Gastrocnemius medialis (tissue), 4 donors: ENCODE data around the gene ATP6V1B1. TPM values are rescaled to one million over a fixed set of nuclear protein-coding genes. Genes with fewer than 3 reads are reported as not detected.

Source experiments
- ATAC-seq, 2 donors: fragments of 150-250 bp; one replicate each; pipeline ENCODE4 v1.9.1; 2016
- DNase-seq, 2 donors: peaks; one replicate each; pipeline ENCODE4 v3.0.0-alpha.2; 2019
- H3K27ac ChIP-seq, 4 donors: fragments of 200-600 bp; sonication (generic); 1 replicate in 1 of 4; 2 replicates in 3 of 4; pipeline ENCODE4 v1.5.1; 2016 to 2018; ENCODE audit warnings: mild to moderate bottlenecking in 2 of 4, moderate library complexity in 1 of 4
- H3K27me3 ChIP-seq, 3 donors: fragments of 200-600 bp; sonication (generic) in 2 of 3; 1 replicate in 1 of 3; 2 replicates in 2 of 3; pipeline versions ENCODE4 v1.5.1 to v1.6.0; 2016 to 2019; ENCODE audit warnings: mild to moderate bottlenecking in 1 of 3, moderate library complexity in 1 of 3
- H3K36me3 ChIP-seq, 2 donors: fragments of 200-600 bp; sonication (generic) in 1 of 2; one replicate each; pipeline ENCODE4 v1.5.1; 2017 to 2018
- H3K4me1 ChIP-seq, 2 donors: fragments of 200-600 bp; sonication (generic) in 1 of 2; one replicate each; pipeline ENCODE4 v1.5.1; 2016 to 2017; ENCODE audit warnings: mild to moderate bottlenecking in 2 of 2
- H3K4me3 ChIP-seq, 4 donors: fragments of 200-600 bp; sonication (generic) in 3 of 4; 1 replicate in 1 of 4; 2 replicates in 3 of 4; pipeline ENCODE4 v1.5.1; 2016 to 2019; ENCODE audit warnings: mild to moderate bottlenecking in 2 of 4
- H3K9me3 ChIP-seq, 3 donors: fragments of 200-600 bp; sonication (generic) in 2 of 3; 1 replicate in 1 of 3; 2 replicates in 2 of 3; pipeline ENCODE4 v1.5.1; 2016 to 2019
- POLR2A ChIP-seq, 2 donors: fragments of 450-650 bp; IDR thresholded peaks; one replicate each; pipeline ENCODE4 v1.6.1; 2017; ENCODE audit warnings: antibody characterized with exemption in 2 of 2, mild to moderate bottlenecking in 2 of 2, moderate library complexity in 2 of 2
- in situ Hi-C, 4 donors: fragments of 200-750 bp; cut with MboI; loops; one replicate each; pipeline versions ENCODE4 v1.15.0 to v1.8.0; 2017; ENCODE audit warnings: low sequenced_read_pairs in 4 of 4
- intact Hi-C: fragments of 100-400 bp; cut with DNase I; formaldehyde crosslinking; loops from one replicate; pipeline ENCODE4 v1.15.1; 2023; ENCODE audit warnings: low total_unique reads
- total RNA-seq, 4 donors: library from RNA; depleted of rRNA; stranded (reverse); fragments of >200 nt; gene quantifications; one replicate each; pipeline versions ENCODE4 v1.1.0 to v1.2.3, GENCODE V29; 2016
- TF ChIP-seq, protein P1 (sequence below), 5 experiments: fragments of 450-650 bp in 3 of 5; fragments of 200-600 bp in 2 of 5; sonication (generic) in 2 of 5; IDR thresholded peaks in 4 of 5; conservative IDR thresholded peaks in 1 of 5; 1 replicate in 4 of 5; 2 replicates in 1 of 5; pipeline ENCODE4 v1.5.1; 2016 to 2019; ENCODE audit warnings: antibody characterized with exemption in 5 of 5, mild to moderate bottlenecking in 3 of 5, moderate library complexity in 3 of 5

The ATP6V1B1 gene
- total RNA-seq, 4 donors from 2014 or later = 2.3 TPM; not detected in 3

DNA sequence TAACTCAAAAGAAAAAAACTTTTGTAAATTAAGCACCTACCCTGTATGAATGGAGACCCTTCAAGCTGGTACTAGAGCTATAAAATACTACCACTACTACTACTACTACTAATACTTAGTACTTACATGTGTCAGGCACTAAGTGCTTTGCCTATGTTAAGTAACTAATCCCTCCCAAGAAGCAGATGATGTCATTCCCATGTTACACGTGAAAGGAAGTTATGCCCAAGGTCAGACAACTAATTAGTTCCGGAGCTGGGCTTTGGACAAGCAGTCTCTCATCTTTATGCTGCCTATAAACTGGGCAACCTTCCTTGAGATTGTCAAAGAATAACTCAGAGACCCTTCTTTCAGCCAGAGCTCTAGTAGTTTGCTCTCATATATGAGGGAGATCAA, 13.9 kb upstream of the ATP6V1B1 start:
- Histone ChIP-seq H3K4me3 (no peak overlapping the region), H3K9me3 (no peaks in the 10 kb centered on the region), H3K27me3 (peaks cover 0 to 3% (median 0%) of the 10 kb centered on the region in 3 donors), H3K36me3 (no peaks in the 10 kb centered on the region), H3K4me1 (no peaks in the 10 kb centered on the region), H3K27ac (no peak overlapping the region)
- TF ChIP-seq, protein P1, sequence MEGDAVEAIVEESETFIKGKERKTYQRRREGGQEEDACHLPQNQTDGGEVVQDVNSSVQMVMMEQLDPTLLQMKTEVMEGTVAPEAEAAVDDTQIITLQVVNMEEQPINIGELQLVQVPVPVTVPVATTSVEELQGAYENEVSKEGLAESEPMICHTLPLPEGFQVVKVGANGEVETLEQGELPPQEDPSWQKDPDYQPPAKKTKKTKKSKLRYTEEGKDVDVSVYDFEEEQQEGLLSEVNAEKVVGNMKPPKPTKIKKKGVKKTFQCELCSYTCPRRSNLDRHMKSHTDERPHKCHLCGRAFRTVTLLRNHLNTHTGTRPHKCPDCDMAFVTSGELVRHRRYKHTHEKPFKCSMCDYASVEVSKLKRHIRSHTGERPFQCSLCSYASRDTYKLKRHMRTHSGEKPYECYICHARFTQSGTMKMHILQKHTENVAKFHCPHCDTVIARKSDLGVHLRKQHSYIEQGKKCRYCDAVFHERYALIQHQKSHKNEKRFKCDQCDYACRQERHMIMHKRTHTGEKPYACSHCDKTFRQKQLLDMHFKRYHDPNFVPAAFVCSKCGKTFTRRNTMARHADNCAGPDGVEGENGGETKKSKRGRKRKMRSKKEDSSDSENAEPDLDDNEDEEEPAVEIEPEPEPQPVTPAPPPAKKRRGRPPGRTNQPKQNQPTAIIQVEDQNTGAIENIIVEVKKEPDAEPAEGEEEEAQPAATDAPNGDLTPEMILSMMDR (IDR thresholded peaks at IDR 0.05 in 4 of 5, conservative IDR thresholded peaks at IDR 0.05 in 1 of 5) = no peak
- no peak for TF ChIP-seq POLR2A (IDR thresholded peaks at IDR 0.05)
- no peak for ATAC-seq
- intact Hi-C loops (no loop called here), in situ Hi-C loops (loop anchor here in 1 of 4 donors (10.0 kb wide), 1 partner anchor 47 kb away; no protein-coding TSS in a partner anchor)
- no peak for DNase-seq

DNA sequence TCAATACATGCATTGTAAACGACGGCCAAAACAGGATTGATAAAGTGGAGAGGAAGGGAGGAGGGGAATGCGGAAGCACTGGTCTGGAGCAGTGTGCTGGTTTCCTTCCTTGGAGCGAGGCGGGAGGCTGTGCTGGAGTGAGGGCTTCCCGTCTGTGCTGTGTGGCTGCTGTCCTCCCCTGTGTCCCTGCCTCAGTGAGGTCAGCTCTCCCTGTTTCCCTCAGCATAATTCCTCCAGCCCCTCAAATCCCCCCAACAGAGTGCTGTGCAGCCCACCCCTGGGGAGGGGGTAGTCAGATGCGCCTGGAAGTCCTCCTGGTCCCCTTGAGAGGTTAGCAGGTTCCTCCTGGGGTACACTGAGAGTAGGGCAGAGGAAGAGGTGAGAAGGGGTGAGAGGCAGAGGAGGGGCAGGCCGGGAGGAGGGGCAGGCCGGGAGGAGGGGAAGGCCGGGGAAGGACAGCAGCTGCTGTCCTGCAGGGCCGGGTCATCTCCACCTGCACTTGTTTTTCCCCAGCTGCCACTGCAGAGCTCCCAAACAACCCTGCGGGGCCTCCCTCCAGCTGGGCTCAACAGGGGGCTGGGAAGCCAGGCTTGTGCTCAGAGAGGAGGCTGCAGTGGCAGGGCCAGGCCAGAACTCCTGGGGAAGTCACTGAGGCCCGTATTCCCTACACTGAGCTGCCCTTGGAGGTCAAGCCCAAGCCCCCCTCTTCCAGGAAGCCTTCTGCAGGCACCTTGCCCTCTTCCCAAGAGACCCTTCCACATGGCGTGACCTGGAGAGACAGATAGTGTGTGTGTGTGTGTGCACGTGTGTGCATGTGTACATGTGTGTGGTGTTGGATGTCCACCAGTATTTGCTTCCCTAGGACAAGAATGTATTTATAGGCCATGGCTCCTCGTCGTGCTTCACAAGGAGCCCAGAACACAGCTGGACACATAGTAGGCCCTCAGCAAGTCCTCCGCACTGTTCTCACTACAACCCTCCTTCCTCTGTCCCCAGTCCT, 13.2 kb upstream of the ATP6V1B1 start:
- Histone ChIP-seq H3K4me1 (no peaks in the 10 kb centered on the region), H3K27me3 (peaks cover 0 to under 1% (median 0%) of the 10 kb centered on the region in 3 donors), H3K4me3 (no peak overlapping the region), H3K27ac (no peak overlapping the region), H3K36me3 (no peaks in the 10 kb centered on the region), H3K9me3 (no peaks in the 10 kb centered on the region)
- no peak for ATAC-seq
- in situ Hi-C loops (loop anchor here in 1 of 4 donors (10.0 kb wide), 1 partner anchor 48 kb away; no protein-coding TSS in a partner anchor), intact Hi-C loops (no loop called here)
- no peak for DNase-seq
- TF ChIP-seq POLR2A (IDR thresholded peaks at IDR 0.05) = no peak
- TF ChIP-seq, protein P1 (IDR thresholded peaks at IDR 0.05 in 4 of 5, conservative IDR thresholded peaks at IDR 0.05 in 1 of 5) = no peak

DNA sequence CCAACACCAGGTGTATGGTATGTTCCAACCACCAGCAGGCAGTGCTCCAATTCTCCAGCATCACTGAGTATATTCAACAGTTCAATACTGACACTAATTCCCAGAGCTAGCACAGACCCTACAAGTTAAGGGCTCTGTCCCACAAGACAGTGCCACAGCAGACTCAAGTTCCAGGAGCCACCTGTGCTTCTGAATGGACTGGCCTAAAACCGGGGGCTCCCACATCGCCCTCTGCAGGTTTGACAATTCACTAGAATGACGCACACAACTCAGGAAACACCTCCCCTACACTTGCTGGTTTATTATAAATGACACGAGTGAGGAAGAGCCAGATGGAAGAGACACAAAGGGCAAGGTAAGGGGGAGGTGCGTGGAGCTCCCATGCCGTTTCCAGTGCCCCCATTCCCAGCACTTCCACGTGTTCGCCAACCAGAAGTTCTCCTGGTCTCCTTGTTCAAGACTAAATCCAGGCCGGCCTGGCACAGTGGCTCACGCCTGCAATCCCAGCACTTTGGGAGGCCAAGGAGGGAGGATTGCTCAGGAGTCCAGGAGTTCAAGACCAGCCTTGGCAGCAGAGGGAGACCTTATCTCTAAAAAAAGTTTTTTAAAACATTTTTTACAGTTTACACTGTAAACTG, 12.2 kb upstream of the ATP6V1B1 start:
- no peak overlapping the region for H3K27ac ChIP-seq
- ATAC-seq (no peak), DNase-seq (no peak)
- intact Hi-C loops (no loop called here), in situ Hi-C loops (loop anchor here in 1 of 4 donors (10.0 kb wide), 1 partner anchor 49 kb away; no protein-coding TSS in a partner anchor)
- no peaks in the 10 kb centered on the region for H3K4me1 ChIP-seq
- H3K36me3 ChIP-seq = no peaks in the 10 kb centered on the region
- no peak overlapping the region for H3K4me3 ChIP-seq
- H3K27me3 ChIP-seq = no peaks in the 10 kb centered on the region
- no peak for TF ChIP-seq POLR2A (IDR thresholded peaks at IDR 0.05)
- TF ChIP-seq, protein P1 (IDR thresholded peaks at IDR 0.05 in 4 of 5, conservative IDR thresholded peaks at IDR 0.05 in 1 of 5) = no peak
- no peaks in the 10 kb centered on the region for H3K9me3 ChIP-seq

DNA sequence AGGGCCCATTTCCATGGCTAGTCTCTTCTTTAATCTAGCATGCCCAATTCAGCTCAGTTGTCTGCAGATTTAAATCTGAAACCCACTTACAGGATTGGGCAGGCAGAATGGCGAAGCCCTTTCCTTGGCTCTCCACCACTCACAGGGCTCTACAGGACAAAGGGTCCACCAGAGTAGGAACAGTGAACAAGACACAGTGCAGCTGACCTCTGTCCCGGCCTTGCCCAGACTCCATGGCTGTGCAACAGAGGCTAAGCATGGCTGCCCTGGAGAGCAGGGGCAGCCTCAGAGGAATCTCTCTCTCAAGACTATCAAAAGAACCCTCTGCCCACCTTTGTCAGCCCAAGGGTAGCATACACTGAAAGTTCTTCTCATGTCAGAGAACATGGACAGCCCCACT, 9.7 kb upstream of the ATP6V1B1 start:
- DNase-seq (no peak), ATAC-seq (no peak)
- no peaks in the 10 kb centered on the region for H3K36me3 ChIP-seq
- no peaks in the 10 kb centered on the region for H3K9me3 ChIP-seq
- in situ Hi-C loops = loop anchor here in 1 of 4 donors (10.0 to 25.0 kb wide), 2 partner anchors 51 to 139 kb away; partner anchors contain the start of gene FIGLA
- no peak overlapping the region for H3K27ac ChIP-seq
- no peak overlapping the region for H3K4me3 ChIP-seq
- TF ChIP-seq POLR2A (IDR thresholded peaks at IDR 0.05) = no peak
- TF ChIP-seq, protein P1 (IDR thresholded peaks at IDR 0.05 in 4 of 5, conservative IDR thresholded peaks at IDR 0.05 in 1 of 5) = no peak
- intact Hi-C loops = no loop called here
- no peaks in the 10 kb centered on the region for H3K27me3 ChIP-seq
- H3K4me1 ChIP-seq = no peaks in the 10 kb centered on the region
